SU-DHL-6 (cell line): ENCODE results near the gene RTN4.

Experiments
- CTCF ChIP-seq: fragments of 200-600 bp; sonication (generic); IDR thresholded peaks from one replicate; pipeline ENCODE4 v1.5.1; 2017; ENCODE audit warnings: antibody characterized with exemption, mild to moderate bottlenecking, low read length, moderate library complexity; ENCODE audit not compliant: insufficient read depth, poor library complexity, severe bottlenecking
- EZH2phosphoT487 ChIP-seq: fragments of 200-600 bp; sonication (generic), shearing (Covaris generic); conservative IDR thresholded peaks from 2 replicates; pipeline ENCODE4 v1.6.1; 2018; ENCODE audit warnings: mild to moderate bottlenecking, antibody characterized with exemption, low read length, moderate library complexity, mixed read lengths

GRCh38 chr2:55029098-55029497, 21.2 kb downstream of the RTN4 start:
- TF ChIP-seq CTCF (no peak), EZH2phosphoT487 (no peak)
